Activated CD8-positive, alpha-beta memory T cell treated with anti-CD3 and anti-CD28 coated beads, Interleukin-2, amount 50 U/mL, for 48 hours (primary cell): ENCODE data around the gene TIMM44.
A peak's percentile ranks its signal among the peaks of the same experiment; 100 is the strongest.
"Not testable (repeated sequence)": the region's sequence is repeated elsewhere in the genome, so short reads cannot be mapped to it uniquely, and the experiment has no call there.

ENCODE experiments used
- DNase-seq: peaks from one replicate; pipeline ENCODE4 v3.0.0-alpha.2; 2020

Gene TIMM44

GRCh38 chr19:7975037-7975436, 31.6 kb upstream of the TIMM44 start:
- DNase-seq: no peak

GRCh38 chr19:7973883-7974282, 30.4 kb upstream of the TIMM44 start:
- no peak for DNase-seq

- DNase-seq: no peak
These were observed 28.4 kb upstream of the TIMM44 start for GRCh38 chr19:7971553-7972520.

GRCh38 chr19:7970716-7971448, 27.4 kb upstream of the TIMM44 start:
- DNase-seq: no peak

GRCh38 chr19:7969555-7969939, 26.1 kb upstream of the TIMM44 start:
- DNase-seq: no peak

- no peak for DNase-seq
These were observed 25.5 kb upstream of the TIMM44 start for GRCh38 chr19:7968796-7969554.

GRCh38 chr19:7968008-7968795, 24.7 kb upstream of the TIMM44 start:
- no peak for DNase-seq

GRCh38 chr19:7965921-7966665, 22.6 kb upstream of the TIMM44 start:
- DNase-seq: no peak

- DNase-seq: no peak
These were observed 21.9 kb upstream of the TIMM44 start for GRCh38 chr19:7965259-7965841.

GRCh38 chr19:7963566-7963965, 20.1 kb upstream of the TIMM44 start:
- DNase-seq: no peak

- DNase-seq: no peak
These were observed 19.3 kb upstream of the TIMM44 start for GRCh38 chr19:7962644-7963268.

GRCh38 chr19:7961920-7962626, 18.6 kb upstream of the TIMM44 start:
- DNase-seq: no peak

- DNase-seq: not testable (repeated sequence)
These were observed 17.6 kb upstream of the TIMM44 start for GRCh38 chr19:7961082-7961481.

GRCh38 chr19:7959211-7959610, 15.7 kb upstream of the TIMM44 start:
- no peak for DNase-seq

GRCh38 chr19:7955696-7956095, 12.2 kb upstream of the TIMM44 start:
- no peak for DNase-seq

GRCh38 chr19:7953576-7953975, 10.1 kb upstream of the TIMM44 start:
- no peak for DNase-seq

GRCh38 chr19:7953060-7953459, 9.6 kb upstream of the TIMM44 start:
- no peak for DNase-seq

GRCh38 chr19:7947939-7948338, 4.5 kb upstream of the TIMM44 start:
- no peak for DNase-seq

GRCh38 chr19:7944177-7944761, 803 bp upstream of the TIMM44 start:
- DNase-seq: peak; percentile 94

GRCh38 chr19:7942981-7943443, 454 bp downstream of the TIMM44 start:
- no peak for DNase-seq
